HG02588 (cell line): ENCODE measurements around the gene PRCC.

Experiments
- ATAC-seq: cut with Tn5 transposase; IDR thresholded peaks from one replicate; pipeline ENCODE4 v1.9.1; 2021; ENCODE audit warnings: mild to moderate bottlenecking, moderate library complexity; ENCODE audit not compliant: unreplicated experiment

The PRCC gene

GRCh38 chr1:156811168-156811567 lies 43.8 kb downstream of the PRCC start:
- ATAC-seq = no peak

- no peak for ATAC-seq
Measured at GRCh38 chr1:156812293-156812990, 45.1 kb downstream of the PRCC start.

- ATAC-seq = no peak
Measured at GRCh38 chr1:156813298-156813697, 46.0 kb downstream of the PRCC start.

- ATAC-seq = no peak
Measured at GRCh38 chr1:156813750-156814570, 46.6 kb downstream of the PRCC start.

GRCh38 chr1:156814571-156815260 lies 47.4 kb downstream of the PRCC start:
- no peak for ATAC-seq

- no peak for ATAC-seq
Measured at GRCh38 chr1:156815307-156815826, 48.0 kb downstream of the PRCC start.

GRCh38 chr1:156815961-156816422 lies 48.7 kb downstream of the PRCC start:
- no peak for ATAC-seq

GRCh38 chr1:156816561-156817328 lies 49.4 kb downstream of the PRCC start, which contains the start of gene SH2D2A:
Gene SH2D2A (minus strand): TSS chr1:156816848. CDS start chr1:156816708, 140 bp downstream.
- ATAC-seq = no peak

GRCh38 chr1:156821801-156822200 lies 54.5 kb downstream of the PRCC start:
- no peak for ATAC-seq

- ATAC-seq = no peak
Measured at GRCh38 chr1:156822680-156823079, 55.3 kb downstream of the PRCC start.

GRCh38 chr1:156823210-156823790 lies 56.0 kb downstream of the PRCC start:
- ATAC-seq = no peak

- no peak for ATAC-seq
Measured at GRCh38 chr1:156826630-156827029, 59.3 kb downstream of the PRCC start.

- ATAC-seq = no peak
Measured at GRCh38 chr1:156828400-156829124, 61.2 kb downstream of the PRCC start.

GRCh38 chr1:156832434-156832833 lies 65.1 kb downstream of the PRCC start:
- no peak for ATAC-seq

- ATAC-seq = no peak
Measured at GRCh38 chr1:156833603-156834002, 66.3 kb downstream of the PRCC start.

- no peak for ATAC-seq
Measured at GRCh38 chr1:156834322-156834721, 67.0 kb downstream of the PRCC start.

- ATAC-seq = peak; percentile 41
Measured at GRCh38 chr1:156836041-156836654, 68.8 kb downstream of the PRCC start.

GRCh38 chr1:156836892-156837291 lies 69.6 kb downstream of the PRCC start:
- no peak for ATAC-seq

GRCh38 chr1:156838972-156839371 lies 71.6 kb downstream of the PRCC start:
- ATAC-seq = no peak
